Amniotic epithelial cell (primary cell): Measurements from ENCODE around the gene OSR1.
A peak's percentile ranks its signal among the peaks of the same experiment; 100 is the strongest.

Experiments used
- DNase-seq: peaks from one replicate; pipeline ENCODE4 v3.0.0-alpha.2; 2010; ENCODE audit warnings: low read depth

OSR1 gene

DNA sequence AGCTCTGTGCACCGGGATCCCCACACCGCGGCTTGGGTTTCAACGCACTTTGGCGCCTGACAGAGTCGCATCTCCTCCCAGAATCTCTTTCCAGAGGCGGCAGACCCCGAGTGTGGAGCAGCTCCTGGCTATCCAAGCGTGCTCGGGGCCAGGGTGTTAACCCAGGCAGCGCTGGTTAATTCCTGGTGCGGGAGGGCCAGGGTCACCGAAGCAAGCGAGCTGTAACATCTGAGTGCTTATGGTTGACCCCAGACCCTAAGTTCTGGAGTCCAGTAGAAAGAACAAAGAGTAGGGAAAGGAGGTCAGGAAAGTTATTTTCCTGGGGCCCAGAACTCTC, 566 bp upstream of the OSR1 start:
- no peak for DNase-seq

DNA sequence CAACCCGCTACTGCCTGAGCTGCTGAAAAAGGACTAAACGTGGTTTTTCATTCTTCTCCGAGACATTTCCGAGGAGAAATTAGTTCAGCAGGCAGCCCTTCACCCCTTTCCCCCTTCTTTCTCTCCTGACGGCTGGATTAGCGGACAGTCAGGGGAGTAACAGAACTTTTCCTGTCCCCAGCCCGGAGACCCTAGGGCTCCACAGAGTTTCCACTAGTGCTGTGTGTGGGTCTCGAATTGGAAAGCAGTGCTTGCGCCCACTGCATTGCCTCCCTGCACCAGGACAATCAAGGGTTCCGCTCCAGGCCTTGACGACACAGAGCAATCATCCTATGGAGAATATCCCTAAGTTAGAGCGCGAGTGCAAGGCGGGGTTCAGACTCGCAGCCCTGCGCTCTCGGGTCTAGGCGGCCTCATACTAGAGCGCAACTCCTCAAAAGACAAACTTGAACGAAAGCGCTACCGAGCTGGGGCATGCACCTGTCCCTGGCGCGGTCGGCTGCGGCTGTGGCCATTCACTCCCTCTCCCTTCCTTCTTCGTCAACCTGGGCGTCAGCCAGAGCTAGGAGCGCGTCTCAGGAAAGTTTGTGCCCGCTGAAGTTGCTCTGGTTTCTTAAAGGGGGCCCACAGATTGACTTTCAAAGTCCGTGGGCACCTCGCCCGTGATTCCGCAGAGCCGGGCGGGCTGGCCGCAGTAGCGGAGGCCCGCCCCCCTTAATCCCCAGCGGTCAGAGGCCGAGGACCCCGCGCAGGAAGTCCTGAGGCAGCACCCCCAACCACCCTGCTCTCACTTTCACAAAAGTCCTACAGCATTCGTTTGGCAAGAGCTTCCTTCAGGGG, 801 bp downstream of the OSR1 start:
- DNase-seq, result no peak

GRCh38 chr2:19356545-19357401, 1.6 kb downstream of the OSR1 start:
- DNase-seq, result no peak

GRCh38 chr2:19355931-19356544, 2.4 kb downstream of the OSR1 start:
- no peak for DNase-seq

GRCh38 chr2:19355416-19355821, 3.0 kb downstream of the OSR1 start:
- DNase-seq, result no peak

- no peak for DNase-seq
Measured at GRCh38 chr2:19355014-19355405, 3.4 kb downstream of the OSR1 start.

GRCh38 chr2:19353721-19354050, 4.7 kb downstream of the OSR1 start:
- no peak for DNase-seq

DNA sequence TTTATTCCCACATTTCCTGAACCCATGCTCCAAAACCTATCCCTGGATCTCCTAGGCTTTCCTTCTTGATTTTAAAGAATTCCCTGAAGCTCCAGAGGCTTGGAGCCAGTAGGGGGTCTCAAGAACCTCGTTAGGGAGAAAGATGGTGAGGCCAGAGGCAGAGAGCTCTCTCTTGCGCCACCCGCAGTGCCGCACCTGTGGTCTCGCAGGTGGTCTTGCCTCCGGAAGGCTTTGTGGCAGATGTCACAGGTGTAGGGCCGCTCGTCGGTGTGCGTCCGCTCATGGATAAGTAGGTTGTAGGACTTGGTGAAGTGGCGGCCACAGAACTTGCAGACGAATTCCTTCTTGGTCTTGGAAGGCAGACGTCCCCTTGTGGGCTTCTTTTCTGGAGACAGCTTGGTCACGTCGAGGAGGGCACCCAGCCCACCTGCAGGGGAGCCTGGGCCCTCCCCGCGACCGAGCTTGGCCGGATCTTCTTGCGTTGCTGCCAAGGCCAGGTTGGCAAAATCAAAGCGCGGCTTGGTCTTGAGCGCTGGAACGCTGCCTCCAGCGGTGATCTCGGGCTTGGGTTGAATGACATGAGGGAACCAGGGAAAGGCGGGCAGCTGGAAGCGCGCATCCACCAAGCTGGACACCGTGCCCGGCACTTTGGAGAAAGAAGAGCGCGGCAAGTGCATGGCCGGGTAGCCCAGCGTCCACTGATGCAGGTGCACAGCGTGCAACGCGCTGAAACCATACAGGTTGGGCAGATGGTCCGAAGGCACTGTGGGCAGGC, 5.3 kb downstream of the OSR1 start:
- DNase-seq, result no peak

DNA sequence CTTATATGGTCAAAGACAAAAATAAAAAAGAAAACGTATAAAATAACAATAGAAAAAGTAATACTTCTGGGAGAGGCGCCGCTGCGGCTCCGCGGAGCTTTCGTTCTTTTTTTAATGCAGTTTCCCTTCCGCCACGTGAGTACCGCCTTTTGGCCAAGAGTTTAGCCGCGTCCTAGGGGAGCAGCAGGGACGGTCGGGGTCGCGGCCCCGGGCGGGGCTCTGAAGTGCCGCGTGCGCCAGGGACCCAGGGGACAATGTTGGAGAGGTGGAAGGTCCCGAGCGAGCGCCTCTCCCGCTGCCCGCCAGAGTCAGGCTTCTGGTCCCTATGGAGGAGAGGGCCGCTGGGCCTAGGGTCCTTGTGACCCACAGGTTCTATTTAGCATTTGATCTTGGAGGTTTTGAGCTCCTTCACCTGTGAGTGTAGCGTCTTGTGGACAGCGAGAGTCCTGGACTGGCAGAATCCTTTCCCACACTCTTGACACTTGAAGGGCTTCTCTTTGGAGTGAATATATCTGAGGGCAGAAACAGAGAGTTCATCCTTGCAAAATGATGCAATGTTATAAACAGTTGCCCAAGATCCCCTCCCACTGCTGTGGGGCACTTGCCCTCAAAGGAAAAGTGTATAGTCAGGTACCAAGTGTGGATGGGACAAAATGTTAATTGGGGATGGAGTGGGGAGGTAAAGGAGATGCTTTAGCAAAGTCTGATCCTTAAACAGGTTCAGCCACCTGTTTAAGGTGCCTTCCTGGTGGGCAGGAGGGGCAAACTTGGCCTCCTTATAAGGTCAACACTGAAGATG, 6.3 kb downstream of the OSR1 start:
- no peak for DNase-seq

- DNase-seq, result no peak
Measured at GRCh38 chr2:19351499-19351898, 6.9 kb downstream of the OSR1 start.

- DNase-seq, result no peak
Measured at GRCh38 chr2:19350678-19351401, 7.6 kb downstream of the OSR1 start.

DNA sequence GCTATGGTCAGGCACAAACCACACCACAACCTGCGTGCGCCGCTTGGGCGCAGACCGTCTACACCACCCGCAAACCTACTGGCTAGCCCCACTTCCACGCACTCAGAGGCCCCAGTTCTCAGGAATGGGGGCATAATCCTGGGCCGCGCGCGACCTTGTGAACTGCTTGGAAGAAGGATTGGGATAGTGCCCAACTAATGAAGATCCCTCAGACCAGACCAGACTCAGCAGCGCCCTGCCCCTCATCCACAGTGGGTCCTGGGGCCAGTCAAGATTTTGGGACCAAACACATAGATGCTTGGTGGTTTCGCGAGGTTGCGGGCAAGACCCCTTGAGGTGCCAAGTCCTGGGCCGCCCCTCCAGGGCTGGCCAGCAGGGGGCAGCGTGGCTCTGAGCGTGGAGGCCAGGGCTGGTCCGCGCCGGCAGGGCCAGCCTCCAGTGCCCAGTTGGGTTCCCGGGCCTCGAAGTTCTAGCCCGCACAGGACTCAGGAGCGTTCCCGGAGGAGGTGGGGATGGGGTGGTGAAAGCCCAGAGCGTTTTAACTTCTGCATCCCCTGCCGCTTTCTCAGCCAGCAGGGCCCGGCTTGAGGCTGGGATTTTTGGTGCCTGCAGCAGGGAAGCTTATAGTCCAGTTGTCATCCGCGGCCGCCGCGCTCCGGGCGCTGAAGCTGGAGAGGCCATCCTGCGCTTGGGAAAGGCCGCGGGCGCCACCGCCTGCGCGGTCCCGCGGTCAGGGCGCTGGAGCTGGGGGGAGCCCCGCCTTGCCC, 8.3 kb downstream of the OSR1 start:
- peak; percentile 45 for DNase-seq

- no peak for DNase-seq
Measured at GRCh38 chr2:19348692-19349091, 9.7 kb downstream of the OSR1 start.

DNA sequence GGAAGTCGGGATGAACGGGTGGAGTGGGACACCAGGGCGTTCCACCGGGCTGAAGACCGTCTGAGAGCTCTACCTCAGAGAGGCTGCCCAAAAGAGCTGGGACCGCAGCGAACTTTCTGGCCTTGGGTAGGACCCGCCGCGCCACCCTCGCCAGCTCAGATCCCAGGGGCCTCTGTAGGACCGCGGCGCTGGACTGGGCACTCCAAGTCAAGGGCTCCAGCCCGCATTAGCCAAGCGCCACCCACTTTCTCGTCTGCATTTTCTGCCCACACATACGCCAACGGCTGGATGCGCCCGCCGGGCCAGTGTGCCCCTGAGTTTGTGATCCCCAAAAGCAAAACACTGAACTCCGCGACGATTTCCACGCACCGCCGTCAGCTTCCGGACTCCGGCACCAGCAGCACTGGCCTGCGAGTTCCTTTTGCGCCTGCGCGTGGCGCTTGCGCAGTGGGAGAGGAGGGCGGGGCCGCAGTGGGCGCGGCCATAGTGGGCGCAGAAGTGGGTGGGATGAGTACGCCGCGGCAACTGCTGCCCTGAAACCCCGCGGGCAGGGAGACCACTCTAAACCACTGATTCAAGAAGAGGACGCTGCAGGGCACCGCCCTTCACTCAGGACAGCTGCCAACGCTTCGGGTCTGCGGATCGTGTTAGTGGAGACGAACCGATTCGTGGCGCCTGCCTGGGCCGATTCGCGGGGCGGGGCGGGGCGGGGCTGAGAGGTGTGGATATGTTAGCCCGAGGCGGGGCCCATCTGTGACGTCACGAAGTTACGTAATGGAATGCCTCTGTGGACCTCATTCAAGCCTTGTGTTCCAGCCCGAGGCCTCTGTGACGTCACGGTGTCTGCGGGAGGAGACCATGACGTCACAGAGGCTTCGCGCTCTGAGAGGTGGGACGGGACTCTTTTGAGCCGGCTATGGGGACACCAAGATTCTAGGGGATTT, 10.5 kb downstream of the OSR1 start:
- peak; percentile 98 for DNase-seq

GRCh38 chr2:19346983-19347618, 11.3 kb downstream of the OSR1 start:
- DNase-seq, result no peak

- DNase-seq, result no peak
Measured at GRCh38 chr2:19337742-19338141, 20.7 kb downstream of the OSR1 start.

- no peak for DNase-seq
Measured at GRCh38 chr2:19337202-19337601, 21.2 kb downstream of the OSR1 start.

DNA sequence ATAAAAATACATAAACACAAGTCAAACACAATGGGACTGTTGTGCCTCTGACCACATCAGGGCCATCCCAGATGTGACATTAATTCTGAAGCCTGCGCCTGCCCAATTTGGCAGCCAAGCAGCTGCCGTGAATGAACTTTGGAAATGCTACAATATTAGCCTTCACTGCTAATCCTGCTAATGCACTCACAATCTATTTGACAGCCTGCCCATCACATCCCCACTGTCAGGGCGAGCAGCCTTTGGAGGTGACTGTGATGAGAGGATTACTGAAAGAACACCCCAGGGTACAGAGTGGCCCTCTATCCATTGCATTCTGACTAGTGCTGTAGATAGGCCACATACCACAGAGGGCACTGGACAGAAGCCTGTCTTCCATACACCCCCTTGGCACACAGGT, 21.6 kb downstream of the OSR1 start:
- DNase-seq, result no peak
